Colonic mucosa (tissue), 4 donors: ENCODE data around the gene HOMER2. TPM values are rescaled to one million over a fixed set of nuclear protein-coding genes. Genes with fewer than 3 reads are reported as not detected.

ENCODE experiments used
- DNase-seq: peaks from one replicate; pipeline ENCODE4 v3.0.0-alpha.2; 2020
- H3K27ac ChIP-seq: fragments of 200-600 bp; one replicate; pipeline ENCODE4 v1.8.0; 2021
- H3K27me3 ChIP-seq: fragments of 200-600 bp; one replicate; pipeline ENCODE4 v1.8.0; 2021
- H3K36me3 ChIP-seq: fragments of 200-600 bp; one replicate; pipeline ENCODE4 v1.8.0; 2021
- H3K4me1 ChIP-seq: fragments of 200-600 bp; one replicate; pipeline ENCODE4 v1.8.0; 2021; ENCODE audit warnings: mild to moderate bottlenecking
- H3K4me3 ChIP-seq: fragments of 200-600 bp; one replicate; pipeline ENCODE4 v1.8.0; 2021
- H3K9ac ChIP-seq, 2 donors: one replicate each; pipeline ENCODE4 v1.7.0; 2013; ENCODE audit warnings: control low read depth in 2 of 2, low read depth in 2 of 2, low read length in 2 of 2
- H3K9me3 ChIP-seq: fragments of 200-600 bp; one replicate; pipeline ENCODE4 v1.8.0; 2021
- CTCF ChIP-seq: fragments of 200-600 bp; IDR thresholded peaks from one replicate; pipeline ENCODE4 v1.8.0; 2022; ENCODE audit warnings: antibody characterized with exemption, mild to moderate bottlenecking
- intact Hi-C: fragments of 100-400 bp; cut with DNase I; formaldehyde crosslinking; loops from one replicate; pipeline ENCODE4 v1.14.1; 2022
- total RNA-seq, 2 donors: library from RNA; stranded (reverse); fragmentation: NEBNext Ultra II Directional in 1 of 2; extraction: Animal tissue kit (Norgen Biotek cat#: 25700) in 1 of 2; gene quantifications; one replicate each; pipeline ENCODE4 v1.2.1, GENCODE V29; 2021
- donor health status: healthy.
- donor health status: DM: no; HTN: no; CAD: no.
- donor health status: DM: no; HTN: no; CAD: no.

The HOMER2 gene
- total RNA-seq, 2 donors from 2014 or later = 2.4 to 3.1 TPM

DNA sequence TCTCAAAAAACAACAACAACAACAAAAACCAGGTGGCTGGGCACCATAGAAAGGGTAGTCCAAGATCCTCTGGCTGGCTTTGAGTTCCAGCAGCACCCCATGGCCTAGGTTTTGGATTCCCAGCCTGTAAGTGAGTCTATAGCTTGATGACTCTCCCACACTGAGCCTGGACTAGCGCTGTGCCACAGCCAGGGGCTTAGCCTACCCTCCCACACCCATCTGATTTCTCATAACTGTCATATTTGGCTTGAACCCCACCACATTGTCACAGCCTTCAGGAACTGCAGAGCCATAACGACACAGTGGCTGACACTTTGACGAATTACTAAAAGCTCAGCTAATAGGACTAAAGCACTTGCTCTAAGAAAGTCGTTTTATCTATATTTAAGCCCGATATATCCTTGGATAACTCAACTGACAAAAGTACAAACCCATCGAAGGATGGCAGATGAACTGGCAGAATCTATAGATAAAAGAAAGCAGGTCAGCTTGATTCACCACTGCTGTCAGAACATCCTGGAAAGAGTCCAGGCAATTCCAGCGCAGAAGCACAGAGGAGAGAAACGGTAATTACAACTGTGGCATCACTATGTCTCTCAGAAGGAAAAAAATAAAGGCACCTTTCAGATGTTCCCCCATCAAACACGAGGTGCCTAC, 62.1 kb downstream of the HOMER2 start:
- no peak overlapping the region for H3K9ac ChIP-seq
- no peak for DNase-seq
- H3K27ac ChIP-seq = no peak overlapping the region
- TF ChIP-seq CTCF = no peak
- intact Hi-C loops = no loop called here
- no peaks in the 10 kb centered on the region for H3K36me3 ChIP-seq
- no peak overlapping the region for H3K4me3 ChIP-seq
- H3K4me1 ChIP-seq = no peaks in the 10 kb centered on the region
- H3K27me3 ChIP-seq = no peaks in the 10 kb centered on the region
- no peaks in the 10 kb centered on the region for H3K9me3 ChIP-seq

GRCh38 chr15:82882273-82882928, 70.1 kb downstream of the HOMER2 start:
- Histone ChIP-seq H3K9ac (no peak overlapping the region), H3K36me3 (no peaks in the 10 kb centered on the region), H3K9me3 (no peaks in the 10 kb centered on the region), H3K4me1 (no peaks in the 10 kb centered on the region), H3K27ac (no peak overlapping the region), H3K4me3 (no peak overlapping the region), H3K27me3 (no peaks in the 10 kb centered on the region)
- TF ChIP-seq CTCF = no peak
- intact Hi-C loops = no loop called here
- no peak for DNase-seq

- H3K4me1 ChIP-seq = no peaks in the 10 kb centered on the region
Measured at GRCh38 chr15:82881747-82882146, 70.8 kb downstream of the HOMER2 start.

GRCh38 chr15:82880704-82881103, 71.8 kb downstream of the HOMER2 start:
- no peak for DNase-seq
- no peak for TF ChIP-seq CTCF
- no peak overlapping the region for H3K4me3 ChIP-seq

More at GRCh38 chr15:82881747-82882146, 70.8 kb downstream of the HOMER2 start:
- Histone ChIP-seq H3K9me3 (no peaks in the 10 kb centered on the region), H3K4me3 (no peak overlapping the region), H3K27me3 (no peaks in the 10 kb centered on the region), H3K36me3 (no peaks in the 10 kb centered on the region), H3K27ac (no peak overlapping the region), H3K9ac (no peak overlapping the region)
- no peak for DNase-seq
- no peak for TF ChIP-seq CTCF
- intact Hi-C loops = no loop called here

DNA sequence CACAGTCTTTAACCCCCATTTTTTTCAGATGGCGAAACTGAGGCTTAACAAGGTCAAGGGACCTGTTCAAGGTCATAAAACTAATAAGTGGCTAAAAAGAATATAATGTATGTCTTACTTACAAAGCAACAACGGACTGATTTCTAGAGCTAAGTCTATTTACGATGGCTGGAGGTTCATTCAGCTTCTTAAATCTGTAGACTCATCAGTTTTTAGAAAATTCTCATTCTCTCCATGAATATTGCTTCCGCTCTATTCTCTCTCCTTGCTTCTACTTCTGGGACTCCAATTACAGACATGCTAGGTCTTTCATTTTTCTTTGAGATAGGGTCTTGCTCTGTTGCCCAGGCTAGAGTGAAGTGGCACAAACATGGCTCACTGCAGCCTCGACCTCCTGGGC, 74.2 kb downstream of the HOMER2 start:
- no peak for TF ChIP-seq CTCF
- Histone ChIP-seq H3K36me3 (no peaks in the 10 kb centered on the region), H3K4me1 (no peaks in the 10 kb centered on the region), H3K4me3 (no peak overlapping the region), H3K9me3 (no peaks in the 10 kb centered on the region), H3K27me3 (no peaks in the 10 kb centered on the region), H3K27ac (no peak overlapping the region), H3K9ac (no peak overlapping the region)
- no peak for DNase-seq
- intact Hi-C loops = no loop called here

More at GRCh38 chr15:82880704-82881103, 71.8 kb downstream of the HOMER2 start:
- Histone ChIP-seq H3K27me3 (no peaks in the 10 kb centered on the region), H3K9ac (no peak overlapping the region), H3K4me1 (no peaks in the 10 kb centered on the region), H3K27ac (no peak overlapping the region), H3K36me3 (no peaks in the 10 kb centered on the region), H3K9me3 (no peaks in the 10 kb centered on the region)
- intact Hi-C loops = no loop called here
